ENCODE data around the gene PRKAR1B.

Gene PRKAR1B

GRCh38 chr7:725223-726005, 1.7 kb downstream of the PRKAR1B start:
- no peak for FAIRE-seq

GRCh38 chr7:724298-724697, 2.8 kb downstream of the PRKAR1B start:
- DNase-seq (ENCODE audit: insufficient read length, low spot score) (no peak), FAIRE-seq (no peak)

More at GRCh38 chr7:725223-726005, 1.7 kb downstream of the PRKAR1B start:
- DNase-seq (ENCODE audit: insufficient read length, low spot score), result no peak

GRCh38 chr7:723541-723940, 3.5 kb downstream of the PRKAR1B start:
- no peak for FAIRE-seq
- no peak for DNase-seq (ENCODE audit: insufficient read length, low spot score)

- FAIRE-seq, result no peak
- DNase-seq (ENCODE audit: insufficient read length, low spot score), result no peak
Measured at GRCh38 chr7:721619-722248, 5.3 kb downstream of the PRKAR1B start.

DNA sequence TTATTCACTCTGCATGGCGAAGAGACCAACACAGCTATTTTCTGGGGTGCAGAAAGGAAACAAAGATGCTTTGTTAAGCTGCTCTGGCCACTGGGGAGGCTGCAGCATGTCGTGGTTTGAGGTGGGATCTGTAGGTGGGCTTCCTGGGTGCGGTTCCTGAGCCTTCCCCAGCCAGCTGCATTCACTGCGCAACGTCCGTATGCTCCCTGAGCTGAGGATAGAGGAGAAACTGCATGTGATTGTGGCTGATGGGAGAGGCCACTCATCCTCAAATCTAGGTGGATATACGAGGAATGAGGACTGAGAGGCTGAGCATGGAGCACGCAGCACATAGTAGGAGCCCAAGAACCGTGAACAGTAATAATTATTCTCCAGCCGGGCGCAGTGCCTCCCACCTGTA, 10.4 kb downstream of the PRKAR1B start:
- no peak for FAIRE-seq

DNA sequence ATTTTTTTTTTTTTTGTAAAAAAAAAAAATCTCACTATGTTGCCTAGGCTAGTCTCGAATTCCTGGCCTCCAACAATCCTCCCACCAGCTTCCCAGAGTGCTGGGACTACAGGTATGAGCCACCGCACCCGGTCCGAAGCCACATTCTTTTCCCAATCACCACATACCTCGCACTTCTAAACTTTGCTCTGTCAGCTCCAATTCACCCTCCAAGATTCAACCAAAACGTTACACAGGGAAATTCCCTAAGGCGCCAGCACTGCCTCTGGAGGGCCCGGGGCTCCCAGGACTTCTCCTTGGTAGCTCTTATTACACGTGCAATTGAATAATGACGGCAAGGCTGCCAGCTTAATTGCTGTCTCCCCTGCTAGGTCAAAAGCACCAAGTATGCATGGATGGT, 10.9 kb downstream of the PRKAR1B start:
- DNase-seq (ENCODE audit: insufficient read length, low spot score), result no peak
- FAIRE-seq, result no peak

More for the DNA sequence above, 10.4 kb downstream of the PRKAR1B start:
- no peak for DNase-seq (ENCODE audit: insufficient read length, low spot score)

- no peak for DNase-seq (ENCODE audit: insufficient read length, low spot score)
- FAIRE-seq, result no peak
Measured at GRCh38 chr7:714251-714671, 12.8 kb downstream of the PRKAR1B start.

DNA sequence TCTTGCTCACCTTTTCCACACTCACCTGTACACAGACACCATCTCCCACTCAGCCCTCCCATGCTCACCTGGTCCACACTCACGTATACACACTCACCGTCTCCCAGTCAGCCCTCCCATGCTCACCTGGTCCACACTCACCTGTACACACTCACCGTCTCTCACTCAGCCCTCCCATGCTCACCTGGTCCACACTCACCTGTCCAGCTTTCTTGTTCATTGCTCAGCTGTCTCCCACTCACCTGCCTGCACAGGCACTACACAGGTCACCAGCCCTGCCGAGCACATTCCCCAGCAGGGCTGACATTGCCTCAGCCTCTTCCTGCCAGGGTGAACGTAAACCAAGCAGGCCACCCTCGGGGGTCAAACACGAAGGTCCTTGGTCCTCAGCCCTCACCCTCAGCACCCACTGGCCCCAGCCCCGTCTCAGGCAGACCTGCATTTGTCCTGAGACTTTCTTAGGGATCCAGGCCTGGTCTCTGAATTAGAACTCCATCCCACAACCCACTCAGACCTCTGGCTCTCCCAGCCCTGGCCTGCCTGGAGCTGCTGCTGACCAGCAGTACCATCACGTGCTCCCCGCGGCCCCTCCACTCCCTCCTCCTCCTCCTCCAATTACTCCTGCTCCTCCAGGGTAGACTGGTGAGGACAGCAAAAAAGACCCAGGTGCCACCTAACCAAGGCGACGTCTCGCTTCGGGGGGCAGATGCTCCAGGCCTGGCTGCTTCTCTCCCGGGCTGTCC, 13.4 kb downstream of the PRKAR1B start:
- DNase-seq (ENCODE audit: insufficient read length, low spot score), result no peak

DNA sequence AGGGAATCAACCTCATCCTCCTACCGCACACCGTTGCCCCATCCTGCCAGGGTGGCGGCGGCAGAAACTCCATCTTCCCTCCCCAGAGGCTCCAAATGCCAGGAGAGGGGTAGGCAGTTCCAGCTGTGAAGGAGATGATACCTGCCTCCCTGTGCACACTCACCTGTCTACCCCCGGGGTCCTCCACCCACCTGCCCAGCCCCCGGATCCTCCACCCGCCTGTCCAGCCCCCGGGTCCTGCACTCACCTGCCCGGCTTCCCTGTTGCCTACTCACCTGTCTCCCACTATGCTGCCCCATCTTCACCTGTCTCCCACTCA, 14.0 kb downstream of the PRKAR1B start:
- no peak for FAIRE-seq

More for the DNA sequence above, 13.4 kb downstream of the PRKAR1B start:
- FAIRE-seq, result no peak

DNA sequence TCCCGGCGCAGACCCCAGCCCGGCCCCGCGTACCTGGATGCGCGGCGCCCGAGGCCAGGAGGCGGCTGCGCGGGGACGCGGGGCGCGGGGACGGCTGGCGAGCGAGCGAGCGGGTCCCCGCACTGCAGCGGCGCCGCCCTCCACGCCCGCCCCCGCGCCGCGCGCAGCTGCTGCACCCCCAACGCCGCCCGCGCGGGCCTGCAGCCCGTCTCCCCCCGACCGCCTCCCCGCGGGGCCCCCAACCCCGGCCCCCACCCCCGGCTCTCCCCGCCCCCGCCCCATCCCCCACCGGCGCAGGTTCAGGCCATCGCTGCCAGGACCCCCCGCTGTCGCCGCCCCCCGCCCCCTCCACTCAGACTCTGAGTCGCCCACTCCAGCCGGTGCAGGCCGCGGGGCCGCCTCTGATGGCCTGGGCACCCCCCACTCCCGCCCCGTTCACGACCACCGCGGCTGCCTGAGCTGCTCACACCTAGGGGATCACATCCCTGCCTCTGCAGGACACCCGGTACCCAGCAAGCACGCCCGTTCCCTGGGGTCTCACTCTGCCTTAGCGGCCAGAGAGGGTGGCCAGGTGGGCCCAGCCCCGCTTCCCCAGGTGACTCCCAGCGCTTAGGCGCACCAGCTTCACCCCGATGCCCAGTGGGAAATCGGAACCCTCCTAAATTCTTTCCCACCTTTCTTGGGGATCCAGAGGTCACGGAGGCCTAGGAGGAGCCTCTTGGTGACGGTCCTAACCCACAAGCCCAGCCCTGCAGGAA, 14.5 kb downstream of the PRKAR1B start:
- FAIRE-seq, result no peak

More for the DNA sequence above, 14.0 kb downstream of the PRKAR1B start:
- DNase-seq (ENCODE audit: insufficient read length, low spot score), result no peak

DNA sequence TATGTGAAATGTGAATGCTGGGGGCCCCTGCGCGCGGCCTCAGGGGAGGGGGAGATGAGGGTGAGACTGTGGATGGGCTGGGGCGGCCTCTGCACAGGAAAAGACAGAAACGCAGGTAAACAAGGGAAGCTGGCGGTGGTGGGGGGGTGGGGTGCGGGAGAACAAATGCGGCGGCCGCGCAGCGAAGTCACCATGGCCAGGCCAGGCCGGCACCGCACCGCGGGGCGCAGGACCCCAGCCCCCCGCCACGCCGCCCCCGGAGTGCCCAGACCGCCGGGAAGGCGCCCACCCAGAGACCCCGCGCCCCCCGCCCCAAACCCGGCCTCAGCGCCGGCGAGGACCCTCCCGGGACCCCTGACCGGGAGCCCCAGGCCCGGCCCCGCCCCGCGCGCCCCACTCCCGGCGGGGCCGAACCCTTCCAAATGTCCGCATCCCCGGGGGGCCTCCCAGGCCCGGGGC, 15.1 kb downstream of the PRKAR1B start:
- no peak for DNase-seq (ENCODE audit: insufficient read length, low spot score)
- FAIRE-seq, result no peak

More for the DNA sequence above, 14.5 kb downstream of the PRKAR1B start:
- DNase-seq (ENCODE audit: insufficient read length, low spot score), result no peak

GRCh38 chr7:711093-711921, 15.8 kb downstream of the PRKAR1B start:
- no peak for DNase-seq (ENCODE audit: insufficient read length, low spot score)
- no peak for FAIRE-seq

DNA sequence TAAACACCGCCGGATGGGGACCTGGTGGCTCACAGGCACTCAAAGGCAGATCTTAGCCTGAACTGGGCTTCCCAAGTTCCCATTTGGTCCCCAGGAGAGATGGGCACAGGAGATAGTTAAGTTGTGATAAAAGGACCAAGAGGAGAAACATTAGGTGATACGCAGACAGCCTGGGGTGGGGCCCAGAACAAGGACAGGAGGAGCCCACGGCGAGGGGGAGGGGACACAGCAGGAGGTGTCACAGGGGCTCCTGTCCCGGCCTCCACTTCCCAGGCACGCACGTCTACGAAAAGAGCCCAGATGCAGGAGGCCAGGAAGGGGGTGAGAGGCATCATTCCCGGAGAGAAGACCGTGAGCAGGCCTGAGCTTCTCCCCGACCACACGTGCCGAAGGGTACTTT, 16.9 kb downstream of the PRKAR1B start:
- no peak for FAIRE-seq
- no peak for DNase-seq (ENCODE audit: insufficient read length, low spot score)

DNA sequence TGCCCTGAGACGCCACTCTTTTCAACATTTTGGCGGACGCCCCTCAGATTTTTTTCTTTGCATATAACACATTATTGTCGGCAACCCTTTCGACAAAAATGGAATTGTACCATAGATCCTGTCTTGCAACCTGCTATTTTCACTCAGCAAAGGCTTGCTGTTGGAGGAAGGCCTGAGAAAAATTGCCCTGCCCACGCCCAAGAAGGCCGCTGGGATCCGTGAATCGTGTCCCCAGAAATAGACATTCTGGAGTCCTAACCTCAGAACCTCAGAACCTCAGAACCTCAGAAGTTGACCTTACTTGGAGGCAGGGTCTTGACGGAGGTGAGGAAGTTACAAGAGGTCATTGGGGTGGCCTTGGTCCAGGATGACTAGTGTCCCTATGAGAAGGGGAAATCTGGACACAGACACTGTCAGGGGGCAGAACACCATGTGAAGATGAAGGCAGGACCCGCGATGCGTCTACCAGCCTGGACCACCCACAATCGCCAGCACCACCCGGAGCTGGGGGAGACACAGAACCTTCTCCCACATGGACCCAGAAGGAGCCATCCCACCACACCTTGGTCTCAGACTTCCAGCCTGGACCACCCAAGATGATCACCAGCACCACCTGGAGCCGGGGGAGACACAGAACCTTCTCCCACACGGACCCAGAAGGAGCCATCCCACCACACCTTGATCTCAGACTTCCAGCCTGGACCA, 19.6 kb downstream of the PRKAR1B start:
- FAIRE-seq (no peak), DNase-seq (ENCODE audit: insufficient read length, low spot score) (no peak)

DNA sequence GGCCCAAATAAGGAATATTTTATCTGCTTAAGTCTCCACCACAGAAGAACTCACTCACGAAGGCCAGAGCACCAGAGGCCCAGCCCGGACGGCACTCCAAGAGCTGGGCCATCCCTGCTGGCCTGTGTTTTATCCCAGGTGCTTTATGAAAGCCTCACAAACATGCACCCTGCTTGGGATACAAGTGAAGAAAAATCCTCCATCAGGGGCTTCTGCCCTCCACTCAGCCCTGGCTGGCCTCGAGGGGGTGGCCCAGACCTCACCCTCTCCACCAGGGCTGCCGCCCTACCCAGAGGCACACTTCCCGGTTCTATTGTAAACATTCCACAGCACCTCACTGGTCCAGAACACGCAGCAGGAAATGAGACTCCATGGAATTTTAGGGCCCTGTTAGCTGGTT, 20.4 kb downstream of the PRKAR1B start:
- no peak for DNase-seq (ENCODE audit: insufficient read length, low spot score)
- FAIRE-seq, result no peak

- DNase-seq (ENCODE audit: insufficient read length, low spot score), result no peak
- no peak for FAIRE-seq
Measured at GRCh38 chr7:703049-703448, 24.0 kb downstream of the PRKAR1B start.

DNA sequence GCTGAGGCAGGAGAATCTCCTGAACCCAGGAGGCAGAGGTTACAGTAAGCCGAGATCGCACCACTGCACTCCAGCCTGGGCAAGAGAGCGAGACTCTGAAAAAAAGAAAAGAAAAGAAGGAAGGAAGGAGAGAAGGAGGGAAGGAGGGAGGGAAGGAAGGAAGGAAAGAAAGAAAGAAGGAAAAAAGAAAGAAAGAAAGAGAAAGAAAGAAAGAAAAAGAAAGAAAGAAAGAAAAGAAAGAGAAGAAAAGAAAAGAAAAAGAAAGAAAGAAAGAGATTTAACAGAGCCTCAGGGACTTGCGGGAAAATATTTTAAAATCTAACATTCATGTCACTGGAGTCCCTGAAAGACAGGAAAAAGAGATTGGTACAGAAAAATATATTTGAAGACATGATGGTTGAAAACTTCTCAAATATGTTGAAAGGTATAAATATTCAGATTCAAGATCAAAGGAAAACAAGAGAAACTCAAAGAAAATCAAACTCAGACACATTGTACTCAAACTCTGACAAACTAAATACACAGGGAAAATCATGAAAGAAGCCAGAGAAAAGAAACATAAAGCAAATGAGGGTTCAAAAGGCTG, 25.9 kb downstream of the PRKAR1B start:
- DNase-seq (ENCODE audit: insufficient read length, low spot score), result no peak
- FAIRE-seq, result no peak

DNA sequence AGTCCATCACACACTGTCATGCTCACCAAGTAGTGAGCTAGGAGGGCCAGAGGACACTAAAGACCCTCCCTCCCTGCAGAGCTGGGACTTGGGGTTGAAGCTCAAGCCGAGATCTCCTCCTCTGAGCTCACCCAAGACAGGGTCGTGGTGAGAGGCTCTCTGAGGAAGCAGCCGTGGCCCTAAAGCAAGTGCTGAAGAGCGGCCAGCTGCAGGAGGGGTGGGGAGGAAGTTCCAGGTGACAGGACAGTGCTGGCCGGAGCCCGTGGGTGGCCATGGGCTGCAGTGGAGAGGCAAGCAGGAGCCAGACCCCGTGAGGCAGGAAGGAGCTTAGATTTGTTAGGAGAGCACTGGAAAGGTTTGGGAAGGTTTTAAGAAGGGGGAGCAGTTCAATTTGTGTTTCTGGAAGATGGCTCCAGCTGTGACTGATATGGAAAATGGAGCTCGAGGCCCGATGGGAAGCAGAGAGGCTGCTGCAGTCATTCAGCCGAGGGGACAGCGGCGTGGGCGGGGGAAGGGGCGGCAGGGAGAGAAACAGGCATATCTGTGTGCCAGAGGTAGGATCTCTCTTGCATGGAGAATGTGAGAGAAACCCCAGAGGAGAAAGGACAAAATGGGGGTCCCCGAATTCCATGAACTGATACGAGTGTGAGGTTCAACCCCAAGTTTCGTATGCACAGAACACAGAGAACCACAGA, 27.5 kb downstream of the PRKAR1B start:
- no peak for FAIRE-seq
- no peak for DNase-seq (ENCODE audit: insufficient read length, low spot score)
